Stimulated activated CD8-positive, alpha-beta memory T cell treated with anti-CD3 and anti-CD28 coated beads, Interleukin-7, amount 100 ng/mL, for 1 hour (primary cell): ENCODE results near the gene CAB39.
"Not testable (repeated sequence)": the region's sequence is repeated elsewhere in the genome, so short reads cannot be mapped to it uniquely, and the experiment has no call there.

Experiments
- DNase-seq, 2 donors: peaks; one replicate each; pipeline ENCODE4 v3.0.0-alpha.2; 2020; ENCODE audit warnings: low read depth in 2 of 2

The CAB39 gene

DNA sequence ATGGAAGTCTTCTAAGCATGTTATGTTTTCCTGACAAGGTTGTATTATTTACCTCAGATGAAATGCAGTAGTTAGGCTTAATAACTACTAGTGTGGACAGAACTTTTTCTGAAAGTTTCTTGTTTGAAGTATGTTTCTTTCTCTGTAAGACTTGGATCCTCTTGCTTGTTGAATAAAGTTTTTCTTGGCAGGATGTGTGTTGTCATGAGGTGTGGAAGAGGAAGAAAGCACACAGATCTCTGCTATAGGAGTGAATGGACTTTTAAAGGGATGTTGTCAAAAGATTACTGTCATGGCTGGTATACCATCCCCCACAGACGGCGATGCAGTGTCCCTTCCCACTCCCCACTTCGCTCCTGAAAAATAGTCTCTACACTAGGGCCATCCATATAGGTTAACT, 2.6 kb downstream of the CAB39 start:
- DNase-seq, result no peak

DNA sequence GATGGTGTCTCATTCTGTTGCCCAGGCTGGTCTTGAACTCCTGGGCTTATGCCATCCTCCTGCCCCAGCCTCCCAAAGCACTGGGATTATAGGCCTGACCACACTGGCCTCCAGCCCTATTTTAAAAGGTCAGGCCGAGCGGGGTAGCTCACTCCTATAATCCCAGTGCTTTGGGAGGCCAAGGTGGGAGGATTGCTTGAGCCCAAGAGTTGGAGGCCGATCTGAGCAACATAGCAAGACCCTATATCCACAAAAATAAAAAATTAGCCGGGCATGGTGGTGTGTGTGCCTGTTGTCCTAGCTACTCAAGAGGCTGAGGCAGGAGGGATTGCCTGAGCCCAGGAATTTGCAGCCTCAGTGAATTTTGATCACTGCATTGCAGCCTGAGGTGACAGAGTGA, 3.9 kb downstream of the CAB39 start:
- DNase-seq, result no peak

DNA sequence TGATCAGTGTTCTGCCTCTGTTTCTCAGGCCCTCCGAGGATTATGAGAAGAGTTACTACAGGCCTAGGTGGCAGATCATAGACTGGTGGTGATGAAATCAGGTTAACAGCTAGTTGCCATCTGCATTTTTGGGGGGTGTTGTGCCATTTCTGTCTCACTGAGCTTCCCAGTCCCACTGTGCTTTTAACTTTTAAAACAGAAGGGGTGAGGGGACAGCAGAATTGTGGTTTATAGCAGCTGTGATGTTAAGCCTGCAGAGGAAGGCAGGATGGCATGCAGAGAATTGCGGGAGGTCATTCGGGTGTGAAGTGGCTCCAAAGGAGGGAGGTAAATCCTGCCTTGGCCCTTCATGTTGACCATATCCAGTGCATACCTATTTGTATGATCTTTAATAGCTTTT, 5.0 kb downstream of the CAB39 start:
- no peak for DNase-seq

DNA sequence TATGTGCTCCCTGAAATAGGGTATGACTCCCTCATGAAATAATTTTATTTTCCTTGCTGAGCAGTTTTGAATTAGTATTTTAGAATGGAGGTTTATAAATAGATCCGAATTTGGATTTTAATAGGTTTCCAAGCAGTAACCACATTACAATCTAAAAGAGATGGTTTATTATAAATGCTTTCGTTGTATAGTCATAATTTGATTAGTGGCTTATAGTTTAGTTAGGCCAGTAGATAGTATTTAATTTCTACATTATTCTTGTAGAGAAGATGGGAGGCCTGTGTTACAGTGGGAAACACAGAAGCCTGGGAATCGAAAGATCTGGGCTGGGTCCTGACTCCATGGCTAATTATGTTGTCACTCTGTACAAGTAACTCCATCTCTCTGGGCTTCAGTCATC, 6.7 kb downstream of the CAB39 start:
- no peak for DNase-seq

- DNase-seq, result no peak
Observed at GRCh38 chr2:230721712-230722111, 9.1 kb downstream of the CAB39 start.

DNA sequence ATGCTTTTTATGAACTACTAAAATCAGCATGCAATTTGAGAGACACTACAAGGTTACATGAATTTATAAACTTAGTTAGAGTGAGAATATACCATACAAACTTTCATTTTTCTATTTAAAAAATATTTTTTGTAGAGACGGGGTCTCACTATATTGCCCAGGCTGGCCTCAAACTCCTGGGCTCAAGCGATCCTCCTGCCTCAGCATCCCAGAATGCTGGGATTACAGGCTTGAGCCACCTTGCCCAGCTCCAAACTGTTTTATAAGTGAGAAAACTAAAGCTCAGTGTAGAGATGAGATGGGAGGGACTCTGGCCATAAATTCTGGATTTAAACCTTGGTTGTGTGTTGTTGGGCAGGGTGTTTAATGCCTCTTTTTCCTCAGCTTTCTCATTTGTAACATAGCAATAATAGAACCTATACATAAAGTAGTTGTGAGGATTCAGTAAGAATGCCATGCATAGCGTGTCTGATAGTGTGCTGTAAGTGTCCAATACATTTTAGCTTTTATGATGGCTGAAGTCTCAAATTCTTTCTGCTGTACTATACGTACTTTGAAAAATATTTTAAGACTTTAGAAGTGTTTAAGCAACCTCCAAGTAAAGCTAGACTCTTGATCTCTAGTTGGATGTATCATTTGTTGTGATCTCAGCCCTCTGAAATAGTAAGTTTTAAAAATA, 9.7 kb downstream of the CAB39 start:
- no peak for DNase-seq

GRCh38 chr2:230723363-230723762, 10.7 kb downstream of the CAB39 start:
- peak in 1 of 2 donors; percentile 16 for DNase-seq

GRCh38 chr2:230724957-230725356, 12.3 kb downstream of the CAB39 start:
- not testable (repeated sequence) for DNase-seq

GRCh38 chr2:230731512-230731911, 18.9 kb downstream of the CAB39 start:
- DNase-seq, result no peak

- no peak for DNase-seq
Observed at GRCh38 chr2:230732914-230733401, 20.3 kb downstream of the CAB39 start.

DNA sequence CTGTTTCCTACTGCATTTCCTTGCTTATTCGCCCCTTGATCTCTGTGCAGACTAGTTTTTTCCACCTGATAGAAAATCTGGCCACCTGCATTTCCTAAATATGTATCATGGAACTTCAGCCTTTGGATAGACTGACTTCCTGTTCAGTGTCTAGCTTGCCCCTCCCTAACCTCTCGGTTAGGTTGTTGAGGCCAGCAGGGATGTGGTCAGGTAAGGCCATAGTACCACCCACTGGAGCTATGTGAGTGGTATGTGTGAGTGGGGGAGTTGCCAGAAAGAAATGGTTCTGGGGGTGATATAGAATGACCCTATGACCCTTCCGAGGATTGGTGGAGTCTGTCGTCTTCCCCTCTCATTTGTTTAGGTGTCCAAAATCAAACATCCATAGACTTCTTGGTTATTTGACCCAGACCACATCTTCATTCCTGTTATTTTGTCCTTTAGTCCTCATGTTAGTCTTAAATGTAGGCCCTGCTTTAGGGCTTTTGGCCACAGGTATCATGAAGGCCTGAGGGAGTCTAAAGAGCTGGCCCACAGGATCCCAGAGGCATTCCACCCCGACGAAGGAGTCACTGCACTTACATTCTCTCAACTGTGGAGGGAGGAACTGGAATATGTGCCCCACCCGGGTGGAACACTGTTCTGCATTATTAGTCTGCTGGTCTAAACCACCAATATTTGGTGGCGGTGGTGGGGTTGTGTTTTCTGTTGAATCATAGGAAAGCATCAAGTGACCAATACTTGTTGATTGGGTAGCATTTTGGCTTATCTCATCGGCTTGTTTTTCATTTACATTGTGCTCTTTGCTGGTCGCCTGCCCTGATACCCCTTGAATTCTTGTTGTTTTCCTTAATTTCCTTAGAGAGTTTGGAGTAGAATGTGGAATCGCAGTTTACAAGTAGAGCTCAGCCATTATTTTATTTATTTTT, 21.9 kb downstream of the CAB39 start:
- no peak for DNase-seq

DNA sequence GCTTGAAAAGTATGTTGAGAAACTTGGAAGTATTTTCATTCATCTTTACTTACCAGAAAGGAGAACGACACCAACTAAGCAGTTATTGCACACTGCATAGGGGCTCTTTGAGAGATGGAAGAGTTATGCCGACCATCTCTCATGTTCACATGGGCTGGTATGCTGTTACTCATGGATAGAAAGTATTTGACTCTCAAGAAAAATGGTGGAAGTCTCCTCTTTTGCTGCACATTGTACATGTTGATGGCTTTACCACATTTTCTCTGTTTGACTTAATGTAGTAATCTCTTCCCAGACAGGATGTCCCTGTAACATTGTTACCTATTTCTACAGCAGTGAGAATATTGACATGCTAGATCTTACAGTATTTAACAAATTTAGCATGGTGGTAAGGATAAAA, 23.2 kb downstream of the CAB39 start:
- no peak for DNase-seq

- DNase-seq, result no peak
Observed at GRCh38 chr2:230737300-230737699, 24.7 kb downstream of the CAB39 start.

DNA sequence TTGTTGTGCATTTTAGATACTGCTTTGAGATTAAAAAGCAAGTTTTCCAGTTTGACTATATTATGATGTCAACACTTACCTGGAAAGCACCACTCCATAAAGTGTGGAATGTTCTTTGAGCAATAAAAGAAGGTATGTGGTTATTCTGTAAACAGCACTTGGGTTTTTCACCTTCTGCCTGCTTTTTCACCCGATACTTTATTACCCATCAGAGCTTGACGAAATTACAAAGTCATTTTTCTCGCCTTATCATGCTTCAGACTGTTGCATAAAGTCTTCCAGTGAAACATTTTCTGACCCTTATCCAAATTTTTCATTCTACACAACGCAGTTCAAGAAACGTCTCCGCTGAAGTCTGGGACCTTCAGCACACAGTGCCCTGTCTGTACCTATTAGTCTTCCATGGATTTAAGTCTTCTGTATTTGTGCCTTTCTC, 25.2 kb downstream of the CAB39 start:
- DNase-seq, result no peak

DNA sequence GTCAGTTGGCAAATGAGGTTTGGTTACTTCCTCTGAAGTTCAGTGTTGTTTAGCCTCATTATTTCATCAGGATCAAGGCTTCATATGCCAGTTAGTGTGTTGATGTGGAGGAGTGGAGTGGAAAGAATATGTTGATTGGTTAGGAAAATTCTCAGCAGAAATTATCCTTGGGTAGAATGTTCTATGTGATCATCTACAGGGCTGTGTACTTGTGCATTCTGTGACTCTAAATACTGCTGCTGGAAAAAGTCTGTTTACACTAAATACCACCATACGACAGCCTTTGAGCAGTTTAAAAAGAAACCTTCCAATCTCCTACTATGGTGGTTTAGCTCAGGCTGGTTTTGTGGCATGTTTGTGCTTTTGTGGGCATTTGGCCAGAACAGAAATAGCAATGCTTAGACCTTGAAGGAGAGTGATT, 25.8 kb downstream of the CAB39 start:
- no peak for DNase-seq

DNA sequence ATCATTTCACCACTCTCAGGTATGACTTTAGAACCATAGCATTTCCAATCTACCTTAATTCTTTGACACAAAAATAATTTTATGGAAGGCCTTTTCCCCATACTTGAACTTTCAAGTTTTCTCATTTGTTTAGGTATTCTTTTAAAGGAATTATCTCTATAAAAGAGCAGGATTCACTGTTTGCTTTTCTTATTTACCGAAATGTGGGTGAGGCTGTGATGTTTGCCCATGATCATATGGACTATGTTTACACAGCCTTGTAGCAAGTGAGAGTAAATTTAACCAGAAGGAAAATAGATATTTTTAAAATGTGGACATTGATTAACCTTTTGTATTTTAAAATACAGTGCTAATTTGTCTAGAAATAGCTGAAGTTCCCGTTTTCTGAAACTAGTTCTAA, 26.3 kb downstream of the CAB39 start:
- DNase-seq, result no peak

- no peak for DNase-seq
Observed at GRCh38 chr2:230739961-230740360, 27.3 kb downstream of the CAB39 start.

DNA sequence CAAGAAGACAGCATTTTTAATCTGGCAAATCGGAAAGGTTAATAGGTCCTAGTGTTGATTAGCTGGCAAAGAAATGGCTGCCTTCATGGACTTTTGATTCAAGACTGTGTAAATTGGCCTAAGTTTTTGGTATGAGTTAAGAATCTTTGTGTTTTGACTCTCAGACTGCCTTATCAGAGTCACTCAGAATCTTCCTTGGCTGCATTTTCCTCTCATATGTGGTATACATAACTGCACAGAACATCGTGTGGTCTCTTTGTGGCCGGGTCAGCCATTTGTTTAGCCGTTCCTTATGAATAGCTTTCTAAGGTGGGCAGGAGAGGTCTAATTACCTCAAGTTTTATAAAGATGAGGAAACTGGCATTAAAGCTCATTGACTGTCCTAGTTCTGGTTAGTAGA, 30.1 kb downstream of the CAB39 start:
- DNase-seq, result no peak

DNA sequence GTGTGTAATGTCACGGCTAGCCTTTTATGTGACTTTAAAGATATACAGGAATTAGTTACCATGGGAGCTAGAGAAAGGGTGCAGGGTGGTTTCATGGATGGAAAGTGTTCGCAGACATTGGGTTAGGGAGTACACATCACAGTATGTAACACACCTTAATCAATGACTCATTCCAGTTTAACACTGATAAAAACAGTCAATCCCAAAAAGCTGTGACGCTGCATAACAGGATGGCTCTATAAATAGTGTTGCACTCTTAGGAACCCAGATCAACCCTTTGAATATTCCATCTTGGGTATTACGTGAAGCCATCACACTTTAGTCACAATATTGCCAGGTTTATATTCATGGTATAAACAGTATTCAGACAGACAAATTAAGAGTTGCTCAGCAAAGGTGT, 33.6 kb downstream of the CAB39 start:
- no peak for DNase-seq

- DNase-seq, result no peak
Observed at GRCh38 chr2:230748087-230748486, 35.4 kb downstream of the CAB39 start.

- DNase-seq, result no peak
Observed at GRCh38 chr2:230749111-230749510, 36.5 kb downstream of the CAB39 start.

DNA sequence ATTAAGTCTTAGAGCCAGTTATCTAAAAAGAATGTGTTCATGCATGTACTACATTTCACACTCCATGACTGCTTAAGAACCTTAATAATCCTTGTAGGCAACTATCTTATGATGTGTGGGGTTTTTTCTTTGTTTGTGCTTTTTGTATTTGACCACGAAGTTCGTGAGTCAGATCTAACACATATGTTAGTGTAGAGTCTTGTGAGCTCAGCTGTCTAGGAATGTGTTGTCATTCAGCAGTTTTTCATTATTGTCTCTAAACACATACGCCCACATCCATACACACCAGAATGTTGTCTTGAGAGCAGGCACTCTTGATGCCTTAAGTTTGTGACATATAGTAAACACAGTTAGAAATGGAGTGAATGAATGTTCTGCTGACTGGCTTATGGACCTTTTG, 38.4 kb downstream of the CAB39 start:
- DNase-seq, result no peak

GRCh38 chr2:230754200-230754599, 41.6 kb downstream of the CAB39 start:
- no peak for DNase-seq
